Effector CD4-positive, alpha-beta T cell (primary cell): ENCODE data around the gene HOXB3.

Experiments
- DNase-seq: peaks from one replicate; pipeline ENCODE4 v3.0.0-alpha.2; 2020

The HOXB3 gene

GRCh38 chr17:48568499-48569239 lies 21.4 kb downstream of the HOXB3 start:
- DNase-seq, result no peak

- DNase-seq, result no peak
These were observed 22.2 kb downstream of the HOXB3 start for GRCh38 chr17:48567646-48568354.

- no peak for DNase-seq
These were observed 22.8 kb downstream of the HOXB3 start for GRCh38 chr17:48567209-48567608.

GRCh38 chr17:48566717-48567116 lies 23.3 kb downstream of the HOXB3 start:
- DNase-seq, result no peak

GRCh38 chr17:48565925-48566710 lies 23.9 kb downstream of the HOXB3 start:
- no peak for DNase-seq

- DNase-seq, result no peak
These were observed 25.0 kb downstream of the HOXB3 start for GRCh38 chr17:48565022-48565554.

- DNase-seq, result no peak
These were observed 25.6 kb downstream of the HOXB3 start for GRCh38 chr17:48564188-48565021.

- no peak for DNase-seq
These were observed 26.2 kb downstream of the HOXB3 start for GRCh38 chr17:48563867-48564187.

- DNase-seq, result no peak
These were observed 26.6 kb downstream of the HOXB3 start for GRCh38 chr17:48563385-48563838.

GRCh38 chr17:48562934-48563333 lies 27.1 kb downstream of the HOXB3 start:
- DNase-seq, result no peak

GRCh38 chr17:48561884-48562810 lies 27.9 kb downstream of the HOXB3 start:
- DNase-seq, result no peak

GRCh38 chr17:48559840-48560817 lies 29.9 kb downstream of the HOXB3 start:
- DNase-seq, result no peak

- DNase-seq, result no peak
These were observed 30.8 kb downstream of the HOXB3 start for GRCh38 chr17:48559122-48559839.

GRCh38 chr17:48558831-48559121 lies 31.3 kb downstream of the HOXB3 start:
- DNase-seq, result no peak

GRCh38 chr17:48558057-48558830 lies 31.8 kb downstream of the HOXB3 start:
- DNase-seq, result no peak

- DNase-seq, result no peak
These were observed 33.3 kb downstream of the HOXB3 start for GRCh38 chr17:48556576-48557401.

- DNase-seq, result no peak
These were observed 33.8 kb downstream of the HOXB3 start for GRCh38 chr17:48556229-48556575.
